ENCODE measurements around the gene RIC3. TPM values are rescaled to one million over a fixed set of nuclear protein-coding genes. Genes with fewer than 3 reads are reported as not detected.
A peak's percentile ranks its signal among the peaks of the same experiment; 100 is the strongest.

The RIC3 gene
- total RNA-seq, 1 experiment from 2014 or later = 23.7 TPM

DNA sequence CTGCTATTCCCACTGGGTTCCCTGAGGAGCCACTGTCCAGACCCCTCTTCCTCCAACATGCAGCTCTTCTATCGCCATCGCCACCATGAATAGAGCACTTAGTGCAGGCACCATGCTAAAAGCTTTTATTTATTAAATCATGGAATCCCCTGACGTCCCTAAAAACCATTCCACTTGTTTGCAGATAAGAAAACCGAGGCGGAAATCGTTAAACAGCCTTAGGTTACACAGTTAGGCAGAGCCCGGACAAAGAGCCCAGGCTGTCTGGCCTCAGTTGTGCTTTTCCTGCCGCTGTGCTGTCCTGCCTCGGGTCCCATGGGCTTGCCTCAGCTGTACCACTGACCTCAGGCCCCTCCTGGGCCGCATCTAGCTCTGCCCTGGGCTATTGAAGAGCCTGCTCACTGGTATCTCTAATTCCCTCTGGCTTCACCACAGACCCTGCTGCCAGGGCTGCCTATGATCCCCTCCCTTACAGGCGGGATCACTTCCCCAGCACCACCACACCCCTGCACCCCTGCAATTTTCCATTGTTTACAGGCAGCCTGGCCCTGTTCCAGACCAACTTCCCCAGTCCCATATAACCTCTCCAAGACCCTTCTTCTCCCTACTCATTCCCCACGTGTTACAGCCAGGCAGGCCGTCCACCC, 100.8 kb downstream of the RIC3 start:
- H3T11ph ChIP-seq (ENCODE audit: low read length) = no peak overlapping the region
- no peak overlapping the region for H3K27ac ChIP-seq (ENCODE audit: insufficient read length, low read depth, low read length)
- no CpG with 5 or more reads among the region's 13 CpGs for WGBS (ENCODE audit: extremely low coverage, insufficient read length, low lambda C conversion rate)
- H3K4me1 ChIP-seq (ENCODE audit: insufficient read depth, low read length) = peaks cover 8% of the 10 kb centered on the region
- H2BK15ac ChIP-seq (ENCODE audit: low read depth, low read length) = no peak overlapping the region
- no peak for DNase-seq
- Mint-ChIP-seq H3K4me1 (peaks cover 34 to 42% of the 10 kb centered on the region in 2 experiments), H3K9me3 (no peaks in the 10 kb centered on the region), H3K4me3 (no peak overlapping the region; a peak in 1 of 5 replicates), H3K27ac (peak overlapping the region in 2 of 3 experiments; percentile 71 to 91; a peak in 3 of 7 replicates), H3K36me3 (ENCODE audit: insufficient read depth in 1 of 3, low read depth in 3 of 3) (no peaks in the 10 kb centered on the region), H3K27me3 (ENCODE audit: low read depth) (peaks cover 41% of the 10 kb centered on the region)
- H3K23ac ChIP-seq (ENCODE audit: insufficient read length, low read depth, low read length) = no peak overlapping the region
- no peaks in the 10 kb centered on the region for H3K23me2 ChIP-seq (ENCODE audit: insufficient read length, low read depth, low read length, poor library complexity, severe bottlenecking)
- H4K20me1 ChIP-seq (ENCODE audit: control insufficient read depth, insufficient read depth, insufficient read length) = no peaks in the 10 kb centered on the region
- no peaks in the 10 kb centered on the region for H3K79me2 ChIP-seq (ENCODE audit: insufficient read depth, low read length)
- no peak overlapping the region for H3K4me2 ChIP-seq (ENCODE audit: insufficient read depth, insufficient read length, low read length)
- H2BK12ac ChIP-seq (ENCODE audit: insufficient read length, low read depth, low read length) = no peak overlapping the region
- no peak overlapping the region for H3K9ac ChIP-seq (ENCODE audit: extremely low read depth, insufficient read length, low read length)
- no peaks in the 10 kb centered on the region for H3K9me3 ChIP-seq (ENCODE audit: control insufficient read depth, low read depth, low read length)
- H2BK20ac ChIP-seq (ENCODE audit: low read depth, low read length, poor library complexity, severe bottlenecking) = no peak overlapping the region
- H3K14ac ChIP-seq (ENCODE audit: insufficient read depth, low read length) = no peak overlapping the region
- H4K91ac ChIP-seq (ENCODE audit: insufficient read length, low read depth, low read length) = no peak overlapping the region
- H3K79me1 ChIP-seq (ENCODE audit: insufficient read depth, low read depth, low read length, poor library complexity, severe bottlenecking) = no peaks in the 10 kb centered on the region
- H2BK5ac ChIP-seq (ENCODE audit: insufficient read length, low read length) = no peak overlapping the region
- H4K5ac ChIP-seq (ENCODE audit: insufficient read length, low read depth, low read length) = no peak overlapping the region
- H4K8ac ChIP-seq (replicated peaks; ENCODE audit: insufficient read length, low read depth, low read length) = no peak overlapping the region
- no peaks in the 10 kb centered on the region; the same call in 1 of the 2 replicates for H3K27me3 ChIP-seq (ENCODE audit: insufficient read depth, low read length)
- H2AFZ ChIP-seq (ENCODE audit: low read length) = no peak overlapping the region
- no peak overlapping the region for H2AK5ac ChIP-seq (ENCODE audit: insufficient read length, low read length)
- TF ChIP-seq, protein P1, sequence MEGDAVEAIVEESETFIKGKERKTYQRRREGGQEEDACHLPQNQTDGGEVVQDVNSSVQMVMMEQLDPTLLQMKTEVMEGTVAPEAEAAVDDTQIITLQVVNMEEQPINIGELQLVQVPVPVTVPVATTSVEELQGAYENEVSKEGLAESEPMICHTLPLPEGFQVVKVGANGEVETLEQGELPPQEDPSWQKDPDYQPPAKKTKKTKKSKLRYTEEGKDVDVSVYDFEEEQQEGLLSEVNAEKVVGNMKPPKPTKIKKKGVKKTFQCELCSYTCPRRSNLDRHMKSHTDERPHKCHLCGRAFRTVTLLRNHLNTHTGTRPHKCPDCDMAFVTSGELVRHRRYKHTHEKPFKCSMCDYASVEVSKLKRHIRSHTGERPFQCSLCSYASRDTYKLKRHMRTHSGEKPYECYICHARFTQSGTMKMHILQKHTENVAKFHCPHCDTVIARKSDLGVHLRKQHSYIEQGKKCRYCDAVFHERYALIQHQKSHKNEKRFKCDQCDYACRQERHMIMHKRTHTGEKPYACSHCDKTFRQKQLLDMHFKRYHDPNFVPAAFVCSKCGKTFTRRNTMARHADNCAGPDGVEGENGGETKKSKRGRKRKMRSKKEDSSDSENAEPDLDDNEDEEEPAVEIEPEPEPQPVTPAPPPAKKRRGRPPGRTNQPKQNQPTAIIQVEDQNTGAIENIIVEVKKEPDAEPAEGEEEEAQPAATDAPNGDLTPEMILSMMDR (conservative IDR thresholded peaks at IDR 0.05) = no peak
- no peak overlapping the region for H3K18ac ChIP-seq (ENCODE audit: insufficient read length, low read depth, low read length)
- H3K56ac ChIP-seq (ENCODE audit: insufficient read length, low read depth, low read length) = no peak overlapping the region
- H2BK120ac ChIP-seq (ENCODE audit: low read depth, low read length, poor library complexity, severe bottlenecking) = no peak overlapping the region
- no peak overlapping the region for H3K4ac ChIP-seq (ENCODE audit: low read depth, low read length)

All from H9 (cell line).